ENCODE data around the gene FSTL3.
A peak's percentile ranks its signal among the peaks of the same experiment; 100 is the strongest.

DNA sequence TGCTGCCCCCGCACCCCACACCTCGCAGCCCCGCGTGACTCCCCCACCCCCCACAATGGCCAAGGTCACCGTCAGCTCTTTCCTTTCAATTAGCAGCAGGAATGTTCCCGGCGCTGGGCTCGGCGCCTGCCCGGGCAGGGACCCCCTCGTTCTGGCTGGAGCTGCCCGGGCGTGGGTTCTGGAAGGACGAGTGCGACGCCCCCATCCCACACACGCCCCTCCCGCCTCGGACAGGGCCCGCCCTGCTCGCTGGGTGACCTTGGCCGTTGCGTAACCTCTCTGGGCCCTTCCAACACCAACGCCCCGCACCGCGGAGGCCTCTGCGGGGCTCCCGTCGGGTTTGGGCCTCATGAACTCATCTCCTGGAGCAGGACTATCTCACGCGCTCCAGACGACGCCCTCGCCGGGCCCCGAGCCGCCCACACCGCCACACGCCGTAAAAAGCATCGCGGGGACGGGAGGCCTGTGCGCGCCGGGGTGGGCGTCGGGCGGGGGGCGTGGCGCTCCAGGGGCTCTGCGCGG is 42.9 kb downstream of the FSTL3 start:
- peak in 1 of 2 donors; percentile 46 for TF ChIP-seq EP300 (IDR thresholded peaks at IDR 0.05)
- peak in 1 of 2 donors; percentile 38 for TF ChIP-seq POLR2A (IDR thresholded peaks at IDR 0.05)
- TF ChIP-seq, protein P1, sequence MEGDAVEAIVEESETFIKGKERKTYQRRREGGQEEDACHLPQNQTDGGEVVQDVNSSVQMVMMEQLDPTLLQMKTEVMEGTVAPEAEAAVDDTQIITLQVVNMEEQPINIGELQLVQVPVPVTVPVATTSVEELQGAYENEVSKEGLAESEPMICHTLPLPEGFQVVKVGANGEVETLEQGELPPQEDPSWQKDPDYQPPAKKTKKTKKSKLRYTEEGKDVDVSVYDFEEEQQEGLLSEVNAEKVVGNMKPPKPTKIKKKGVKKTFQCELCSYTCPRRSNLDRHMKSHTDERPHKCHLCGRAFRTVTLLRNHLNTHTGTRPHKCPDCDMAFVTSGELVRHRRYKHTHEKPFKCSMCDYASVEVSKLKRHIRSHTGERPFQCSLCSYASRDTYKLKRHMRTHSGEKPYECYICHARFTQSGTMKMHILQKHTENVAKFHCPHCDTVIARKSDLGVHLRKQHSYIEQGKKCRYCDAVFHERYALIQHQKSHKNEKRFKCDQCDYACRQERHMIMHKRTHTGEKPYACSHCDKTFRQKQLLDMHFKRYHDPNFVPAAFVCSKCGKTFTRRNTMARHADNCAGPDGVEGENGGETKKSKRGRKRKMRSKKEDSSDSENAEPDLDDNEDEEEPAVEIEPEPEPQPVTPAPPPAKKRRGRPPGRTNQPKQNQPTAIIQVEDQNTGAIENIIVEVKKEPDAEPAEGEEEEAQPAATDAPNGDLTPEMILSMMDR (IDR thresholded peaks at IDR 0.05) = no peak

Data from tibial nerve (tissue), 4 donors.